GM12891 (cell line): ENCODE results near the gene NLRC3.

Experiments
- POLR2A ChIP-seq: IDR thresholded peaks from 2 replicates; pipeline ENCODE4 v1.6.1; 2011; ENCODE audit warnings: low read depth, low read length, control low read depth
- POLR2AphosphoS5 ChIP-seq: IDR thresholded peaks from 2 replicates; pipeline ENCODE4 v1.6.1; 2011; ENCODE audit warnings: low read depth, low read length, control low read depth
- TAF1 ChIP-seq: IDR thresholded peaks from 2 replicates; pipeline ENCODE4 v1.6.1; 2011; ENCODE audit warnings: low read depth, low read length, control low read depth

DNA sequence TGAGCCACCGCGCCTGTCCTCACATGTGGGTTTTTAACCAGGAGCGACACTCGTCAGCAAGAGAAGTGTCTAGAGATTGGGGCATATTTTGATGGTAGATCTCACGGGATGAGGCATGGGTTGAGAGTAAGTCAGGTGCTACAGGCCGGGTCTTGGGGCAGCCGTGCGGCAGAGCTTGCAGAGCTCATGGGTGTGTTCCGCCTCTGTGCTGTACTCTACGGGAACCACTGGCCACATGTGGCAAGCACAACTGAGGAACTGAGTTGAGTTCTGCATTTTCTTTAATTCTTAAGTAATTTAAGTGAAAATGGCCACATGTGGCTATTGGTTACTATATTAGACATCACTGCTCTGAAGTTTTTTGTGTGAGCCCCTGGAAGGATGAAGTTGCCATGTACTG is 66.8 kb downstream of the NLRC3 start:
- TF ChIP-seq POLR2A (no peak), POLR2AphosphoS5 (no peak), TAF1 (no peak)
